Stimulated activated CD8-positive, alpha-beta memory T cell treated with anti-CD3 and anti-CD28 coated beads, Interleukin-4, amount 100 ng/mL, for 24 hours (primary cell): ENCODE data around the gene GOLIM4.
A peak's percentile ranks its signal among the peaks of the same experiment; 100 is the strongest.
"Not testable (repeated sequence)": the region's sequence is repeated elsewhere in the genome, so short reads cannot be mapped to it uniquely, and the experiment has no call there.

Source experiments
- DNase-seq: peaks from one replicate; pipeline ENCODE4 v3.0.0-alpha.2; 2020; ENCODE audit warnings: low read depth

The GOLIM4 gene

GRCh38 chr3:168095611-168096209 lies at the start of gene GOLIM4:
Gene GOLIM4, minus strand, starts transcription at chr3:168095924. Its CDS starts 639 bp downstream, at chr3:168095285.
- peak; percentile 67 for DNase-seq

- no peak for DNase-seq
Measured at GRCh38 chr3:168141405-168141998, 45.8 kb upstream of the GOLIM4 start.

GRCh38 chr3:168139947-168140346 lies 44.2 kb upstream of the GOLIM4 start:
- no peak for DNase-seq

GRCh38 chr3:168138421-168138820 lies 42.7 kb upstream of the GOLIM4 start:
- no peak for DNase-seq

- DNase-seq = no peak
Measured at GRCh38 chr3:168134931-168135330, 39.2 kb upstream of the GOLIM4 start.

- not testable (repeated sequence) for DNase-seq
Measured at GRCh38 chr3:168130250-168130649, 34.5 kb upstream of the GOLIM4 start.

GRCh38 chr3:168128463-168128862 lies 32.7 kb upstream of the GOLIM4 start:
- not testable (repeated sequence) for DNase-seq

- DNase-seq = no peak
Measured at GRCh38 chr3:168127466-168127865, 31.7 kb upstream of the GOLIM4 start.

- no peak for DNase-seq
Measured at GRCh38 chr3:168124791-168125190, 29.1 kb upstream of the GOLIM4 start.

- DNase-seq = no peak
Measured at GRCh38 chr3:168124291-168124690, 28.6 kb upstream of the GOLIM4 start.

- no peak for DNase-seq
Measured at GRCh38 chr3:168123201-168124176, 27.8 kb upstream of the GOLIM4 start.

- no peak for DNase-seq
Measured at GRCh38 chr3:168121184-168122017, 25.7 kb upstream of the GOLIM4 start.

GRCh38 chr3:168117853-168118313 lies 22.2 kb upstream of the GOLIM4 start:
- DNase-seq = no peak

GRCh38 chr3:168117059-168117458 lies 21.3 kb upstream of the GOLIM4 start:
- DNase-seq = no peak

GRCh38 chr3:168116279-168116678 lies 20.6 kb upstream of the GOLIM4 start:
- DNase-seq = no peak

- no peak for DNase-seq
Measured at GRCh38 chr3:168113848-168114247, 18.1 kb upstream of the GOLIM4 start.

- no peak for DNase-seq
Measured at GRCh38 chr3:168112894-168113293, 17.2 kb upstream of the GOLIM4 start.

GRCh38 chr3:168104361-168104760 lies 8.6 kb upstream of the GOLIM4 start:
- no peak for DNase-seq

GRCh38 chr3:168102735-168103410 lies 7.1 kb upstream of the GOLIM4 start:
- no peak for DNase-seq

- no peak for DNase-seq
Measured at GRCh38 chr3:168100777-168101492, 5.2 kb upstream of the GOLIM4 start.

GRCh38 chr3:168097381-168097780 lies 1.7 kb upstream of the GOLIM4 start:
- no peak for DNase-seq
